HL-60/S4 treated with retinoic acid at 250 ng/mL for 4 days and 3 days (cell line): ENCODE results near the gene FAF2.
"Not testable (repeated sequence)": the region's sequence is repeated elsewhere in the genome, so short reads cannot be mapped to it uniquely, and the experiment has no call there.

ENCODE experiments used
- in situ Hi-C: fragments of 300-500 bp; cut with MboI; formaldehyde crosslinking; loops from 2 replicates; pipeline ENCODE4 v1.7.0; 2022; ENCODE audit warnings: low sequenced_read_pairs

The FAF2 gene

GRCh38 chr5:176416965-176417364, 31.2 kb upstream of the FAF2 start:
- in situ Hi-C loops = no loop called here

GRCh38 chr5:176418251-176418650, 29.9 kb upstream of the FAF2 start:
- in situ Hi-C loops = no loop called here

DNA sequence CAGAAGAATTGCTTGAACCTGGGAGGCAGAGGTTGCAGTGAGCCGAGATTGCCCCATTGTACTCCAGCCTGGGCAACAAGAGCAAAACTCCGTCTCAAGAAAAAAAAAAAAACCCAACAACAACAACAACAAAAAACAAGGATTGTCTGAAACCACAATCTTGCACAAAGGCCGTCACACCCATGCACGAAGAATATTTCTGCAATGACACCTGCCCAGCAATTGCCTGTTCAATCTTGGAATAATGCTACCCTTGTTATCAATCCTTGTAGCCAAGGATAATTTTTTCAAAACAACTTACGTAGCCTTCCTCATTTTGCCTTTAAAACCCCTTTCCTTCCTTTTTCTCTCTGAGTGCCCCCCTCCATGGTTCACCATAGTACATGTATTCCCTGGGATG, 28.1 kb upstream of the FAF2 start:
- in situ Hi-C loops = no loop called here

- in situ Hi-C loops = no loop called here
Observed at GRCh38 chr5:176420972-176421544, 27.1 kb upstream of the FAF2 start.

- in situ Hi-C loops = no loop called here
Observed at GRCh38 chr5:176424181-176424580, 24.0 kb upstream of the FAF2 start.

DNA sequence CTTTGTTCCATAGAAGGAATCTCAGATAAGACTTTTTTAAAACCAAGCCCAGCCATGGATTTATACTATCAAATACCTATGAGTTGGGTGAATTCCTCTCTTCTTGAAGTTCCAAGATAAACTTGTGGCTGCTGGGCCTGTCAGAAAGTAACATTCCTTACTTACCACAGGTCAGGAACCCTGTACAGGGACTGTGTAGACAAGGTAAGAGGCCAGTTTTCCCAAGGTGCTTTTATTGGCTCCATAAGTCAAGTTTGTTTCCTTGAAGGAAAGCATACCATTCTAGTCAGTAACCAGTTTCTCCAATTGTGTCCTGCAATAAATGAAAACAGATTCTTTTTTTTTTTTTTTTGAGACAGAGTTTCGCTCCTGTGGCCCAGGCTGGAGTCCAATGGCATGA, 23.0 kb upstream of the FAF2 start:
- in situ Hi-C loops = no loop called here

DNA sequence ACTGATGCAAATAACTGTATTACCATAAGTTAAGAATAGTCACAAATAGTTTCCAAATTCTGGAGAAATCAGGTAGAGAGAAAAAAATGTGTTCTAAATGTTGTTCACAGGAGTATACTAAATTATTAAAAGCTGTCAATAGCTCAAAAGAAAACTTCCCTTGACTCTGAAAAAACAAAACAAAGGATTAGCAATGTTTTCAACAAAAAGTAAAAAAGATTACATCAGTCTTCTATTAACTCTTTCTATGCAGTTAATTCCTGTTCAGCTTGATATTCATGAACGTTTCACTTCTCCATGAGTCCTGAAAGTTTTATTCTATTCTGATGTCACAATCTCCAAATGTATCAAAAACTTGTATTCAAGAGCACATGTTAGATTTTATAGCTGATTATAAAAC, 22.4 kb upstream of the FAF2 start:
- in situ Hi-C loops = no loop called here

DNA sequence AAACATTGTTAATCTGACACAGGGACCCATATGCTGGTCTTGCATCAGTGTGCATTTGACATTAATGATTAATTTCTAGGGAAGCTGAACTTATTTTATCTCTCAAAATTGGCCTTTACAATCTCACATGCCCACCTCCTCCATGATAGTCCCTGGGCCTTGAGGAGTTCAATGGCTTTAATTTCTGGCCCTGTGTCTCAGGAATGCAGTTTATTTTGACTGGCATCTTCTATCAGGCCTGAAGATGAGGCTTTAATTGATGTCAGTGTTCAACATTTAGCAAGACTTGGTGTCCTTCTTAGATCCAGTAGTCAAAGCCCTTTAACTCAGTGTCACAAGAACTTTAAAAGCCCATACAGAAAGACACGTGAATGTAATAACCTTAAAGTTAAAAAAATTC, 21.3 kb upstream of the FAF2 start:
- in situ Hi-C loops = no loop called here

DNA sequence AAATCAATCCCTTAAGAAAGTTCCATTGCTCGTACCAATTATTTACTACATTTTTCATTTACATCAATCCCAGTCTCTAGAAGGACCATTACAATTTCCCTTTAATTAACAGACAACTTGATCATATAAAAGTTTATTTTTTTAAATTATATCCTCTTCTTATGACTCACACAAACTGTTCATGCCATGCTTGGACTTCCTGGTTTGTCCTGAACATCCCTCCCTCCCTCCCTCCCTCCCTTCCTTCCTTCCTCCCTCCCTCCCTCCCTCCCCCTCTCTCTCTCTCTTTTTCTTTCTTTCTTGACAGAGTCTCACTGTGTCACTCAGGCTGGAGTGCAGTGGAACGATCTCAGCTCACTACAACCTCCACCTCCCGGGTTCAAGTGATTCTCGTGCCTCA, 20.2 kb upstream of the FAF2 start:
- in situ Hi-C loops = no loop called here

- in situ Hi-C loops = no loop called here
Observed at GRCh38 chr5:176429972-176430371, 18.2 kb upstream of the FAF2 start.

DNA sequence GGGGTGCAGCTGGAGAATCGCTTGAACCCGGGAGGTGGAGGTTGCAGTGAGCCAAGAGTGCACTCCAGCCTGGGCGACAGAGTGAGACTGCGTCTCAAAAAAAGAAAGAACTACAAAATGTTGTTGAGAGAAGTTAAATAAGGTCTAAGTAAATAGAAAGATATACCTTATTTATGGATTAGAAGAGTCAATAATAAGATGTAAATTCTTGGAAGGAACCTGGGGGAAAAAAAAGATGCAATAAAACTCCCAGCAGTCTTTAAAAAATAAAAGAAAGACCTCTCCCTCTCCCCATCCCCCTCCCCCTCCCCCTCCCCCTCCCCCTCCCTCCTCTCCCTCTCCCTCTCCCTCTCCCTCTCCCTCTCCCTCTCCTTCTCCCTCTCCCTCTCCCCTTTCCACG, 15.5 kb upstream of the FAF2 start:
- in situ Hi-C loops = no loop called here

- in situ Hi-C loops = no loop called here
Observed at GRCh38 chr5:176436656-176437055, 11.5 kb upstream of the FAF2 start.

GRCh38 chr5:176438959-176439757, 9.0 kb upstream of the FAF2 start:
- in situ Hi-C loops = no loop called here

DNA sequence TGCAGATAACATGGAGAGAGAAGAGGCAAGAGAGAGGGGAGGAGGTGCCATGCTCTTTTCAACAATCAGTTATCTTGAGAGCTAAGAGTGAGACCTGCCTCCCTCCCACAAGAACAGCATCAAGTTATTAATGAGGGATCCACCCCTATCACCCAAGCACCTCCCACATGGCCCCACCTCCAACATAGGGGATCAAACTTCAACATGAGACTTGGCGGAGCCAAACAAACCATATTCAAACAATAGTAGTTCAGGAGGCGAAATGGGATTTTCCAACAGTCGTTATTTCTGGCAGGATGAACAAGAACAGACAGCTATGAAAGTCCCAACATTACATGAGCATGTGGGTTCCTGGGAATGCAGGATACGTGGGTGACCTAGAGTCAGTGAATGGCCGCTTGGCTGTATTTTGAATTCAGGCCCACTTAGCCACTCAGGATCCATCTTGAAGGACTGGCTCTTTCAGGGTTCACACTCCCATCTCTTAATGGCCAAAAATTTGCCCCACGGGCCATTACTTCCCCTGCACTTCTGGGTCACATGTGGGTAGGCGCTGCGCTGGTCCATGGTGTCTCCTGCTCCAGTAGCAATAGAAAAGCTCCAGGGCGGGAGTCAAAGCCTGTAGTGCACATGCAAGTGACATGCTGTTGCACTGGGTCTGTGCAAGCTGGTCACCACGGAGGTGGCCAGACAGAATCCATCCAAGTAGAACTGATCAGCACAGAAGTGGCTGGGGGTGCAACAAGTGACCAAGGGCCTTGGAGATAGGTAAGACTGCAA, 7.1 kb upstream of the FAF2 start:
- in situ Hi-C loops = no loop called here

GRCh38 chr5:176441921-176442323, 6.3 kb upstream of the FAF2 start:
- in situ Hi-C loops = no loop called here

DNA sequence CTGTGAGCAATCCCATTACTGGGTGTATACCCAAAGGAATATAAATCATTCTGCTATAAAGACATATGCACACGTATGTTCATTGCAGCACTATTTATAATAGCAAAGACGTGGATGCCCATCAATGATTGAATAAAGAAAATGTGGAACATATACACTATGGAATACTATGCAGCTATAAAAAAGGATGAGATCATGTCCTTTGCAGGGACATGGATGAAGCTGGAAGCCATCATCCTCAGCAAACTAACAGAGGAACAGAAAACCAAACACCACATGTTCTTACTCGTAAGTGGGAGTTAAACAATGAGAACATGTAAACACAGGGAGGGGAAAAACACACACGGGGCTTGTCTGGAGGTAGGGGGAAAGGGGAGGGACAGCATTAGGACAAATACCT, 5.3 kb upstream of the FAF2 start:
- in situ Hi-C loops = not testable (repeated sequence)

DNA sequence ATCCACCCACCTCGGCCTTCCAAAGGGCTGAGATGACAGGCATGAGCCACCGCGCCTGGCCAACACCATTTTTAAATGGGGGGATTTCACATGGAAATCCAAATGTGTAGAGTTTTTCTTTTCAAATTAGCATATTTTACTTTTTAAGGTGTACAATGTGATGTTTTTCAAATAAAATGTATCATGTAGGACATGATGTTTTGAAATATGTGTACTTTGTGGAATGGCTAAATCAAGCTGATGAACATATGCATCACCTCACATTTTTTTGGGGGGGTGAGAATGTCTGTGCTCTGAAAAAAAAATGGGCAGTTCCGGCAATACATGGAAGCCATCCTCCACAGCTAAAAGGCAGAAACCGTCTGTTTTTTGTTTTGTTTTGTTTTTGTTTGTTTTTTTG, 3.4 kb upstream of the FAF2 start:
- in situ Hi-C loops = no loop called here

DNA sequence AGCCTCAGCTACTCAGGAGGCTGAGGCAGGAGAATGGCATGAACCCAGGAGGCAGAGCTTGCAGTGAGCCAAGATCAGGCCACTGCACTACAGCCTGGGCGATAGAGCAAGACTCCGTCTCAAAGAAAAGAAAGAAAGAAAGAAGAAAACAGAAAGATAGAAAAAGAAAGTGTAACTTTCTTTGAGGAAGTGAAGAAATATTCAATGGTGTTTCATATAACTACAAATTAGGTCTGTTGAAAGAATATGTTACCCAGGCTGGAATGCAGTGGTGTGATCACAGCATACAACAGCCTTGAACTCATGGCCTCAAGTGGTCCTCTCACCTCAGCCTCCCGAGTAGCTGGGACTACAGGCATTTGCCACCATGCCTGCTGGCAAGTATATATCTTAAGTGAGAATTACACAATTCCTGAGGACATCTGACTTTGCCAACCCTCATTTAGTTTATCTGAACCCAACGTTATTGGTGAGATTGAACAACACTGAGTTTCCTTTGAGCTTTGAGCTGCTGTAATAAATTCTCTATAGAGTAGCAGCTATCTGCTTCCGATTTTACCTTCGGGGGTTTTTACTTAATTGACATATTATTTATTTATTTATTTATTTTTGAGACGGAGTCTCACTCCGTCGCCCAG, 2.0 kb upstream of the FAF2 start:
- in situ Hi-C loops = no loop called here

- in situ Hi-C loops = no loop called here
Observed at GRCh38 chr5:176446884-176447590, 1.1 kb upstream of the FAF2 start.

- in situ Hi-C loops = no loop called here
Observed at GRCh38 chr5:176447591-176447977, 601 bp upstream of the FAF2 start.

DNA sequence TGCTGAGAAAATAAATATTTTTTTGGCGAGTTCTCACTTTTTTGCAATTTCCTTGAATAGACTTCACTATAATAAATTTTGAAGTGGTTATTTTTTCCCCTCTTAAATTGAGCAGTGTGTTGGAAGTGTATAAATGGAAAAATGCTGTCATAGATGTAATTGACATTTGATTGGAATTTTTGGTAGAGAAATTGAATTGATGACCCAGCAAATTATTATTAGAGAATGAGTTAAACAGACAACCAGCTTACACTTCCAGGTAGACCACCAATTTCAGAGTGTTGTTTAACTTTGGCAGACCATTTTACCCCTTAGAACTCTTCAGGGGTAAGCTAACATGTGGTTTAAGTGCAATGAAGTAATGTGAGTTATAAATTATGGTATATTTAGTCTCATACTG, 1.9 kb downstream of the FAF2 start:
- in situ Hi-C loops = no loop called here
